Measurements from ENCODE around the gene KRABD2.

Gene KRABD2

GRCh38 chr17:8418471-8418870 lies 42.0 kb upstream of the KRABD2 start:
- Histone ChIP-seq H3K4me2 (ENCODE audit: control insufficient read depth, extremely low read depth, insufficient read depth, low read depth, low read length) (no peak overlapping the region), H3K9me3 (ENCODE audit: control insufficient read depth, low read depth, low read length) (no peaks in the 10 kb centered on the region), H3K9me1 (ENCODE audit: control insufficient read depth, extremely low read depth, insufficient read depth, low read length) (no peaks in the 10 kb centered on the region), H3K27ac (ENCODE audit: control insufficient read depth, insufficient read depth, low read length) (no peak overlapping the region), H4K20me1 (ENCODE audit: control insufficient read depth, extremely low read depth, insufficient read depth, low read length) (no peaks in the 10 kb centered on the region), H3K27me3 (ENCODE audit: control insufficient read depth, extremely low read depth, insufficient read depth, low read length) (no peaks in the 10 kb centered on the region), H3K4me3 (ENCODE audit: control insufficient read depth in 2 of 3, extremely low read depth in 1 of 3, insufficient read depth in 2 of 3, low read depth in 1 of 3, low read length in 3 of 3) (no peak overlapping the region), H3K9ac (ENCODE audit: control insufficient read depth, extremely low read depth, insufficient read depth, low read length) (no peak overlapping the region), H3K79me2 (ENCODE audit: control insufficient read depth, insufficient read depth, low read length) (no peaks in the 10 kb centered on the region), H2AFZ (ENCODE audit: control insufficient read depth, low read length) (no peak overlapping the region), H3K36me3 (ENCODE audit: control insufficient read depth in 2 of 2, extremely low read depth in 1 of 2, insufficient read depth in 2 of 2, low read length in 2 of 2) (no peaks in the 10 kb centered on the region), H3K4me1 (ENCODE audit: control insufficient read depth, extremely low read depth, insufficient read depth, low read length) (no peaks in the 10 kb centered on the region)
- no peak for DNase-seq (ENCODE audit: low read depth, low spot score)
- TF ChIP-seq EZH2 (IDR thresholded peaks at IDR 0.05; ENCODE audit: low read length) = no peak
- TF ChIP-seq CTCF (optimal IDR thresholded peaks at IDR 0.05 in 1 of 3, IDR thresholded peaks at IDR 0.05 in 1 of 3, conservative IDR thresholded peaks at IDR 0.05 in 1 of 3; ENCODE audit: extremely low read depth in 1 of 3, insufficient read depth in 2 of 3, low read length in 3 of 3) = no peak
- FAIRE-seq = no peak
- dilution Hi-C loops (cut with MboI; ENCODE audit: extremely low pct_ligation_motif_present, low sequenced_read_pairs) = no loop called here

- no peak for FAIRE-seq
- Histone ChIP-seq H3K4me2 (ENCODE audit: control insufficient read depth, extremely low read depth, insufficient read depth, low read depth, low read length) (no peak overlapping the region), H3K4me1 (ENCODE audit: control insufficient read depth, extremely low read depth, insufficient read depth, low read length) (no peaks in the 10 kb centered on the region), H3K9me3 (ENCODE audit: control insufficient read depth, low read depth, low read length) (no peaks in the 10 kb centered on the region), H3K4me3 (ENCODE audit: control insufficient read depth in 2 of 3, extremely low read depth in 1 of 3, insufficient read depth in 2 of 3, low read depth in 1 of 3, low read length in 3 of 3) (no peak overlapping the region), H3K9ac (ENCODE audit: control insufficient read depth, extremely low read depth, insufficient read depth, low read length) (no peak overlapping the region), H2AFZ (ENCODE audit: control insufficient read depth, low read length) (no peak overlapping the region), H3K27ac (ENCODE audit: control insufficient read depth, insufficient read depth, low read length) (no peak overlapping the region), H3K9me1 (ENCODE audit: control insufficient read depth, extremely low read depth, insufficient read depth, low read length) (no peaks in the 10 kb centered on the region), H3K27me3 (ENCODE audit: control insufficient read depth, extremely low read depth, insufficient read depth, low read length) (no peaks in the 10 kb centered on the region), H4K20me1 (ENCODE audit: control insufficient read depth, extremely low read depth, insufficient read depth, low read length) (no peaks in the 10 kb centered on the region), H3K79me2 (ENCODE audit: control insufficient read depth, insufficient read depth, low read length) (no peaks in the 10 kb centered on the region), H3K36me3 (ENCODE audit: control insufficient read depth in 2 of 2, extremely low read depth in 1 of 2, insufficient read depth in 2 of 2, low read length in 2 of 2) (no peaks in the 10 kb centered on the region)
- no peak for DNase-seq (ENCODE audit: low read depth, low spot score)
- dilution Hi-C loops (cut with MboI; ENCODE audit: extremely low pct_ligation_motif_present, low sequenced_read_pairs) = no loop called here
- no peak for TF ChIP-seq CTCF (optimal IDR thresholded peaks at IDR 0.05 in 1 of 3, IDR thresholded peaks at IDR 0.05 in 1 of 3, conservative IDR thresholded peaks at IDR 0.05 in 1 of 3; ENCODE audit: extremely low read depth in 1 of 3, insufficient read depth in 2 of 3, low read length in 3 of 3)
- no peak for TF ChIP-seq EZH2 (IDR thresholded peaks at IDR 0.05; ENCODE audit: low read length)
These were observed 41.3 kb upstream of the KRABD2 start for GRCh38 chr17:8417806-8418205.
